ENCODE data around the gene TDRD12.

Gene TDRD12

DNA sequence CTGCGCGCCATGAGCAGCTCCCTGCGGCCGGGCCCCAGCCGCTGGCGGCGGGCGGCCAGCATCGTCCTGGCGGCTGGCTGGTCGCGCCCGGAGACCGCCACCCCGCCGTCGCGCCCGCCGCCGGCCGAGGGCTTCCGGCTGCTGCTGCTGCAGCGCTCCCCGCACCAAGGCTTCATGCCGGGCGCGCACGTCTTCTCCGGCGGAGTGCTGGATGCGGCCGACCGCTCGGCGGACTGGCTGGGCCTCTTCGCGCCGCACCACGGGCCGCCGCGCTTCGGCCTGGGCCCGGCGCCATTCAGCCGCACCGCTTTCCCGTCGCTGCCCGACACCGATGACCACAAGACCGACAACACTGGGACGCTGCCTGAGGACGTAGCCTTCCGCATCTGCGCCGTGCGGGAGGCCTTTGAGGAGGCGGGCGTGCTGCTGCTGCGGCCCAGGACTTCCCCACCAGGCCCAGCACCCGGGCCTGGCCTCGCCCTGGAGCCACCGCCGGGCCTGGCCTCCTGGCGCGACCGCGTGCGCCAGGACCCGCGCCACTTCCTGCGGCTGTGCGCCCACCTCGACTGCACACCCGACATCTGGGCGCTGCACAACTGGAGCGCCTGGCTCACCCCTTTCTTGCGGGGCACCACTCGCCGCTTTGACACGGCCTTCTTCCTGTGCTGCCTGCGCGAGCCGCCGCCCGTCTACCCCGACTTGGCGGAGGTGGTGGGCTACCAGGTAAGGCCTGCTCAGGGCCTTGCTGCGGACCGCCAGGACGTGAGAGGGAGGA is 27.4 kb upstream of the TDRD12 start (continued):
- TF ChIP-seq ZNF768 (tag by site-specific recombination; IDR thresholded peaks at IDR 0.05): peak; percentile 7; the same call in 1 of the 2 replicates
- 0 out of 2 replicates have a peak, but pooled peaks have one; percentile 13 for TF ChIP-seq ZNF629 (tag by site-specific recombination; IDR thresholded peaks at IDR 0.05)
- TF ChIP-seq, protein P1, sequence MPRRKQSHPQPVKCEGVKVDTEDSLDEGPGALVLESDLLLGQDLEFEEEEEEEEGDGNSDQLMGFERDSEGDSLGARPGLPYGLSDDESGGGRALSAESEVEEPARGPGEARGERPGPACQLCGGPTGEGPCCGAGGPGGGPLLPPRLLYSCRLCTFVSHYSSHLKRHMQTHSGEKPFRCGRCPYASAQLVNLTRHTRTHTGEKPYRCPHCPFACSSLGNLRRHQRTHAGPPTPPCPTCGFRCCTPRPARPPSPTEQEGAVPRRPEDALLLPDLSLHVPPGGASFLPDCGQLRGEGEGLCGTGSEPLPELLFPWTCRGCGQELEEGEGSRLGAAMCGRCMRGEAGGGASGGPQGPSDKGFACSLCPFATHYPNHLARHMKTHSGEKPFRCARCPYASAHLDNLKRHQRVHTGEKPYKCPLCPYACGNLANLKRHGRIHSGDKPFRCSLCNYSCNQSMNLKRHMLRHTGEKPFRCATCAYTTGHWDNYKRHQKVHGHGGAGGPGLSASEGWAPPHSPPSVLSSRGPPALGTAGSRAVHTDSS (tag by site-specific recombination; IDR thresholded peaks at IDR 0.05): no peak; the same call in 1 of the 2 replicates
- TF ChIP-seq ZFHX2 (tag by site-specific recombination; conservative IDR thresholded peaks at IDR 0.05): peak; percentile 78
- TF ChIP-seq, protein P2, sequence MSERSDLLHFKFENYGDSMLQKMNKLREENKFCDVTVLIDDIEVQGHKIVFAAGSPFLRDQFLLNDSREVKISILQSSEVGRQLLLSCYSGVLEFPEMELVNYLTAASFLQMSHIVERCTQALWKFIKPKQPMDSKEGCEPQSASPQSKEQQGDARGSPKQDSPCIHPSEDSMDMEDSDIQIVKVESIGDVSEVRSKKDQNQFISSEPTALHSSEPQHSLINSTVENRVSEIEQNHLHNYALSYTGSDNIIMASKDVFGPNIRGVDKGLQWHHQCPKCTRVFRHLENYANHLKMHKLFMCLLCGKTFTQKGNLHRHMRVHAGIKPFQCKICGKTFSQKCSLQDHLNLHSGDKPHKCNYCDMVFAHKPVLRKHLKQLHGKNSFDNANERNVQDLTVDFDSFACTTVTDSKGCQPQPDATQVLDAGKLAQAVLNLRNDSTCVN (tag by site-specific recombination; optimal IDR thresholded peaks at IDR 0.05): peak; percentile 97
- TF ChIP-seq, protein P3, sequence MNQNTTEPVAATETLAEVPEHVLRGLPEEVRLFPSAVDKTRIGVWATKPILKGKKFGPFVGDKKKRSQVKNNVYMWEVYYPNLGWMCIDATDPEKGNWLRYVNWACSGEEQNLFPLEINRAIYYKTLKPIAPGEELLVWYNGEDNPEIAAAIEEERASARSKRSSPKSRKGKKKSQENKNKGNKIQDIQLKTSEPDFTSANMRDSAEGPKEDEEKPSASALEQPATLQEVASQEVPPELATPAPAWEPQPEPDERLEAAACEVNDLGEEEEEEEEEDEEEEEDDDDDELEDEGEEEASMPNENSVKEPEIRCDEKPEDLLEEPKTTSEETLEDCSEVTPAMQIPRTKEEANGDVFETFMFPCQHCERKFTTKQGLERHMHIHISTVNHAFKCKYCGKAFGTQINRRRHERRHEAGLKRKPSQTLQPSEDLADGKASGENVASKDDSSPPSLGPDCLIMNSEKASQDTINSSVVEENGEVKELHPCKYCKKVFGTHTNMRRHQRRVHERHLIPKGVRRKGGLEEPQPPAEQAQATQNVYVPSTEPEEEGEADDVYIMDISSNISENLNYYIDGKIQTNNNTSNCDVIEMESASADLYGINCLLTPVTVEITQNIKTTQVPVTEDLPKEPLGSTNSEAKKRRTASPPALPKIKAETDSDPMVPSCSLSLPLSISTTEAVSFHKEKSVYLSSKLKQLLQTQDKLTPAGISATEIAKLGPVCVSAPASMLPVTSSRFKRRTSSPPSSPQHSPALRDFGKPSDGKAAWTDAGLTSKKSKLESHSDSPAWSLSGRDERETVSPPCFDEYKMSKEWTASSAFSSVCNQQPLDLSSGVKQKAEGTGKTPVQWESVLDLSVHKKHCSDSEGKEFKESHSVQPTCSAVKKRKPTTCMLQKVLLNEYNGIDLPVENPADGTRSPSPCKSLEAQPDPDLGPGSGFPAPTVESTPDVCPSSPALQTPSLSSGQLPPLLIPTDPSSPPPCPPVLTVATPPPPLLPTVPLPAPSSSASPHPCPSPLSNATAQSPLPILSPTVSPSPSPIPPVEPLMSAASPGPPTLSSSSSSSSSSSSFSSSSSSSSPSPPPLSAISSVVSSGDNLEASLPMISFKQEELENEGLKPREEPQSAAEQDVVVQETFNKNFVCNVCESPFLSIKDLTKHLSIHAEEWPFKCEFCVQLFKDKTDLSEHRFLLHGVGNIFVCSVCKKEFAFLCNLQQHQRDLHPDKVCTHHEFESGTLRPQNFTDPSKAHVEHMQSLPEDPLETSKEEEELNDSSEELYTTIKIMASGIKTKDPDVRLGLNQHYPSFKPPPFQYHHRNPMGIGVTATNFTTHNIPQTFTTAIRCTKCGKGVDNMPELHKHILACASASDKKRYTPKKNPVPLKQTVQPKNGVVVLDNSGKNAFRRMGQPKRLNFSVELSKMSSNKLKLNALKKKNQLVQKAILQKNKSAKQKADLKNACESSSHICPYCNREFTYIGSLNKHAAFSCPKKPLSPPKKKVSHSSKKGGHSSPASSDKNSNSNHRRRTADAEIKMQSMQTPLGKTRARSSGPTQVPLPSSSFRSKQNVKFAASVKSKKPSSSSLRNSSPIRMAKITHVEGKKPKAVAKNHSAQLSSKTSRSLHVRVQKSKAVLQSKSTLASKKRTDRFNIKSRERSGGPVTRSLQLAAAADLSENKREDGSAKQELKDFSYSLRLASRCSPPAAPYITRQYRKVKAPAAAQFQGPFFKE (tag by site-specific recombination; IDR thresholded peaks at IDR 0.05; ENCODE audit: borderline replicate concordance): peak; percentile 63; the same call in 1 of the 2 replicates
- peak; percentile 77 for TF ChIP-seq ZIC2 (tag by site-specific recombination; IDR thresholded peaks at IDR 0.05)
- TF ChIP-seq IKZF3 (tag by site-specific recombination; IDR thresholded peaks at IDR 0.05): no peak
- peak; percentile 71; the same call in 1 of the 2 replicates for TF ChIP-seq OVOL3 (tag by site-specific recombination; IDR thresholded peaks at IDR 0.05)
- no peak for TF ChIP-seq ZNF248 (tag by site-specific recombination; IDR thresholded peaks at IDR 0.05)
- TF ChIP-seq ZBTB17 (tag by site-specific recombination; IDR thresholded peaks at IDR 0.05): peak; percentile 57; the same call in 1 of the 2 replicates
- TF ChIP-seq REPIN1 (tag by site-specific recombination; IDR thresholded peaks at IDR 0.05; ENCODE audit: low read depth): no peak
- TF ChIP-seq, protein P4, sequence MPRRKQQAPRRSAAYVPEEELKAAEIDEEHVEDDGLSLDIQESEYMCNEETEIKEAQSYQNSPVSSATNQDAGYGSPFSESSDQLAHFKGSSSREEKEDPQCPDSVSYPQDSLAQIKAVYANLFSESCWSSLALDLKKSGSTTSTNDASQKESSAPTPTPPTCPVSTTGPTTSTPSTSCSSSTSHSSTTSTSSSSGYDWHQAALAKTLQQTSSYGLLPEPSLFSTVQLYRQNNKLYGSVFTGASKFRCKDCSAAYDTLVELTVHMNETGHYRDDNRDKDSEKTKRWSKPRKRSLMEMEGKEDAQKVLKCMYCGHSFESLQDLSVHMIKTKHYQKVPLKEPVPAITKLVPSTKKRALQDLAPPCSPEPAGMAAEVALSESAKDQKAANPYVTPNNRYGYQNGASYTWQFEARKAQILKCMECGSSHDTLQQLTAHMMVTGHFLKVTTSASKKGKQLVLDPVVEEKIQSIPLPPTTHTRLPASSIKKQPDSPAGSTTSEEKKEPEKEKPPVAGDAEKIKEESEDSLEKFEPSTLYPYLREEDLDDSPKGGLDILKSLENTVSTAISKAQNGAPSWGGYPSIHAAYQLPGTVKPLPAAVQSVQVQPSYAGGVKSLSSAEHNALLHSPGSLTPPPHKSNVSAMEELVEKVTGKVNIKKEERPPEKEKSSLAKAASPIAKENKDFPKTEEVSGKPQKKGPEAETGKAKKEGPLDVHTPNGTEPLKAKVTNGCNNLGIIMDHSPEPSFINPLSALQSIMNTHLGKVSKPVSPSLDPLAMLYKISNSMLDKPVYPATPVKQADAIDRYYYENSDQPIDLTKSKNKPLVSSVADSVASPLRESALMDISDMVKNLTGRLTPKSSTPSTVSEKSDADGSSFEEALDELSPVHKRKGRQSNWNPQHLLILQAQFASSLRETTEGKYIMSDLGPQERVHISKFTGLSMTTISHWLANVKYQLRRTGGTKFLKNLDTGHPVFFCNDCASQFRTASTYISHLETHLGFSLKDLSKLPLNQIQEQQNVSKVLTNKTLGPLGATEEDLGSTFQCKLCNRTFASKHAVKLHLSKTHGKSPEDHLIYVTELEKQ (tag by site-specific recombination; IDR thresholded peaks at IDR 0.05; ENCODE audit: borderline replicate concordance): no peak
- TF ChIP-seq ZNF169 (tag by site-specific recombination; IDR thresholded peaks at IDR 0.05): peak; percentile 74; the same call in 1 of the 2 replicates
- peak; percentile 84 for TF ChIP-seq ZSCAN30 (tag by site-specific recombination; IDR thresholded peaks at IDR 0.05)
- 0 out of 2 replicates have a peak, but pooled peaks have one; percentile 41 for TF ChIP-seq ZNF837 (tag by site-specific recombination; IDR thresholded peaks at IDR 0.05)
- TF ChIP-seq, protein P5, sequence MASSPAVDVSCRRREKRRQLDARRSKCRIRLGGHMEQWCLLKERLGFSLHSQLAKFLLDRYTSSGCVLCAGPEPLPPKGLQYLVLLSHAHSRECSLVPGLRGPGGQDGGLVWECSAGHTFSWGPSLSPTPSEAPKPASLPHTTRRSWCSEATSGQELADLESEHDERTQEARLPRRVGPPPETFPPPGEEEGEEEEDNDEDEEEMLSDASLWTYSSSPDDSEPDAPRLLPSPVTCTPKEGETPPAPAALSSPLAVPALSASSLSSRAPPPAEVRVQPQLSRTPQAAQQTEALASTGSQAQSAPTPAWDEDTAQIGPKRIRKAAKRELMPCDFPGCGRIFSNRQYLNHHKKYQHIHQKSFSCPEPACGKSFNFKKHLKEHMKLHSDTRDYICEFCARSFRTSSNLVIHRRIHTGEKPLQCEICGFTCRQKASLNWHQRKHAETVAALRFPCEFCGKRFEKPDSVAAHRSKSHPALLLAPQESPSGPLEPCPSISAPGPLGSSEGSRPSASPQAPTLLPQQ (tag by site-specific recombination; IDR thresholded peaks at IDR 0.05): peak; percentile 72; the same call in 1 of the 2 replicates
- 0 out of 2 replicates have a peak, but pooled peaks have one; percentile 10 for TF ChIP-seq ZFP41 (tag by site-specific recombination; IDR thresholded peaks at IDR 0.05; ENCODE audit: borderline replicate concordance)
- TF ChIP-seq, protein P6, sequence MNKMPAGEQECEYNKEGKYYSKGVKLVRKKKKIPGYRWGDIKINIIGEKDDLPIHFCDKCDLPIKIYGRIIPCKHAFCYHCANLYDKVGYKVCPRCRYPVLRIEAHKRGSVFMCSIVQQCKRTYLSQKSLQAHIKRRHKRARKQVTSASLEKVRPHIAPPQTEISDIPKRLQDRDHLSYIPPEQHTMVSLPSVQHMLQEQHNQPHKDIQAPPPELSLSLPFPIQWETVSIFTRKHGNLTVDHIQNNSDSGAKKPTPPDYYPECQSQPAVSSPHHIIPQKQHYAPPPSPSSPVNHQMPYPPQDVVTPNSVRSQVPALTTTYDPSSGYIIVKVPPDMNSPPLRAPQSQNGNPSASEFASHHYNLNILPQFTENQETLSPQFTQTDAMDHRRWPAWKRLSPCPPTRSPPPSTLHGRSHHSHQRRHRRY (tag by site-specific recombination; IDR thresholded peaks at IDR 0.05): peak; percentile 93; the same call in 1 of the 2 replicates
- TF ChIP-seq, protein P7, sequence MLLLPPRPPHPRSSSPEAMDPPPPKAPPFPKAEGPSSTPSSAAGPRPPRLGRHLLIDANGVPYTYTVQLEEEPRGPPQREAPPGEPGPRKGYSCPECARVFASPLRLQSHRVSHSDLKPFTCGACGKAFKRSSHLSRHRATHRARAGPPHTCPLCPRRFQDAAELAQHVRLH (tag by site-specific recombination; IDR thresholded peaks at IDR 0.05): peak; percentile 54; the same call in 1 of the 2 replicates
- TF ChIP-seq ZNF223 (tag by site-specific recombination; IDR thresholded peaks at IDR 0.05): peak; percentile 75
